OCI-LY7 (cell line): ENCODE measurements around the gene APOC3. TPM values are rescaled to one million over a fixed set of nuclear protein-coding genes. Genes with fewer than 3 reads are reported as not detected.

Experiments used
- BruUV-seq: library from RNA; stranded (reverse); fragments of 400-500 nt; replicated peaks from 2 replicates; lab custom pipeline; 2021; lab: Mats Ljungman, UMichigan
- CTCF ChIA-PET: fragments of 300-600 bp; sonication (Branson Sonifier 250); formaldehyde crosslinking; loops from one replicate; lab custom pipeline; 2022; ENCODE audit warnings: antibody characterized with exemption; ENCODE audit not compliant: unreplicated experiment; lab: Charles Lee
- POLR2A ChIA-PET: fragments of 300-600 bp; sonication (Branson Sonifier 250); formaldehyde crosslinking; loops from one replicate; lab custom pipeline; 2022; ENCODE audit warnings: antibody characterized with exemption; lab: Charles Lee
- DNase-seq: peaks from one replicate; pipeline ENCODE4 v3.0.0-alpha.2; 2015; ENCODE audit warnings: low spot score
- H2AFZ ChIP-seq: fragments of 200-600 bp; sonication (generic), shearing (Covaris generic); 2 replicates; pipeline ENCODE4 v1.6.1; 2014; ENCODE audit warnings: mild to moderate bottlenecking, antibody characterized with exemption, low read length, moderate library complexity
- H3K27ac ChIP-seq: fragments of 200-600 bp; sonication (generic); 2 replicates; pipeline ENCODE4 v1.5.1; 2014; ENCODE audit warnings: mixed run types, low read depth, mild to moderate bottlenecking, moderate library complexity, low read length, inconsistent platforms; ENCODE audit not compliant: poor library complexity, severe bottlenecking
- H3K36me3 ChIP-seq: fragments of 200-600 bp; sonication (generic); 2 replicates; pipeline ENCODE4 v1.6.1; 2014; ENCODE audit warnings: mild to moderate bottlenecking, antibody characterized with exemption, low read length, moderate library complexity, mixed read lengths; ENCODE audit not compliant: insufficient read depth
- H3K4me1 ChIP-seq: fragments of 200-600 bp; sonication (generic); 2 replicates; pipeline ENCODE4 v1.5.1; 2014; ENCODE audit warnings: mild to moderate bottlenecking, low read length; ENCODE audit not compliant: insufficient read depth, poor library complexity, severe bottlenecking
- H3K4me2 ChIP-seq: fragments of 200-600 bp; sonication (generic); 2 replicates; pipeline ENCODE4 v1.6.1; 2014; ENCODE audit warnings: mild to moderate bottlenecking, low read length
- H3K4me3 ChIP-seq: fragments of 200-600 bp; sonication (generic); 2 replicates; pipeline ENCODE4 v1.5.1; 2014; ENCODE audit warnings: mild to moderate bottlenecking, low read depth, low read length; ENCODE audit not compliant: poor library complexity, severe bottlenecking
- H3K79me2 ChIP-seq: fragments of 200-600 bp; sonication (generic); 2 replicates; pipeline ENCODE4 v1.6.1; 2016; ENCODE audit warnings: low read depth, mild to moderate bottlenecking, low read length, moderate library complexity, mixed read lengths; ENCODE audit not compliant: insufficient read depth
- H3K9me2 ChIP-seq: fragments of 200-600 bp; sonication (generic); 2 replicates; pipeline ENCODE4 v1.6.1; 2016; ENCODE audit warnings: mild to moderate bottlenecking, low read length, mixed read lengths; ENCODE audit not compliant: insufficient read depth
- H3K9me3 ChIP-seq: fragments of 200-600 bp; sonication (generic); 2 replicates; pipeline ENCODE4 v1.6.1; 2014; ENCODE audit warnings: mild to moderate bottlenecking, mixed run types, low read length, mixed read lengths
- H4K20me1 ChIP-seq: fragments of 200-600 bp; sonication (generic); 2 replicates; pipeline ENCODE4 v1.6.1; 2014; ENCODE audit warnings: mild to moderate bottlenecking, antibody characterized with exemption, low read length, moderate library complexity, mixed read lengths; ENCODE audit not compliant: insufficient read depth
- EZH2phosphoT487 ChIP-seq: fragments of 200-600 bp; sonication (generic); IDR thresholded peaks from 2 replicates; pipeline ENCODE4 v1.6.1; 2018; ENCODE audit warnings: low read depth, borderline replicate concordance, mild to moderate bottlenecking, mixed run types, antibody characterized with exemption, low read length, moderate library complexity, mixed read lengths
- intact Hi-C: fragments of 100-400 bp; cut with micrococcal nuclease; formaldehyde crosslinking; loops from one replicate; pipeline ENCODE4 v1.10.0; 2022; ENCODE audit not compliant: unreplicated experiment
- total RNA-seq, 2 experiments: library from RNA; depleted of rRNA in 1 of 2; stranded (reverse); fragments of >200 nt in 1 of 2; shearing (Covaris generic) in 1 of 2; gene quantifications; 2 replicates each; pipeline ENCODE4 v1.2.3, GENCODE V29; 2014 to 2022
- TF ChIP-seq, protein P1 (sequence below): fragments of 200-600 bp; sonication (generic); conservative IDR thresholded peaks from 2 replicates; pipeline ENCODE4 v1.5.1; 2014; ENCODE audit warnings: mild to moderate bottlenecking, antibody characterized with exemption, low read length, moderate library complexity, mixed read lengths

APOC3 gene
- total RNA-seq, 2 experiments from 2014 or later, result not detected

DNA sequence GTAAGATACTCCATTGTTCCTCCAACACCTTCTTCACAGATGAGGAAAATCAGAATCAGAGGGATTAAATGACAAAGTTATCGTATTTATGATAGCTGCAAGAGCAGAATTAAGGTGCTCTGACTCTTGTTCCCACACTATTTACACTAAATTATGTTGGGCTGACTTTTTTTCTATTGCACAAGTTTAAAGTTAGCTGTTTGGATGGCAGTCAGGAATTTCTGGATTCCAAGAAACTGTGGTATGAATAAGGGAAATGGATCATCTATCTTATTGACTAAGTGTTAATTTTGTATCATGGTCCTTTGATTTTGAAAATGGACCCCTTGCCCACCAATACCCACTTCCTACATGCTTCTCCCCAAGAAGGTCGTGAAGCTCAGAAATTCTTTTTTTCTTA, 27.6 kb downstream of the APOC3 start:
- intact Hi-C loops, result no loop called here
- no peak overlapping the region for H2AFZ ChIP-seq
- no peaks in the 10 kb centered on the region for H3K9me3 ChIP-seq
- no peak overlapping the region for H3K4me2 ChIP-seq
- peaks cover 22% of the 10 kb centered on the region for H3K4me1 ChIP-seq
- no peak for TF ChIP-seq EZH2phosphoT487
- TF ChIP-seq, protein P1, sequence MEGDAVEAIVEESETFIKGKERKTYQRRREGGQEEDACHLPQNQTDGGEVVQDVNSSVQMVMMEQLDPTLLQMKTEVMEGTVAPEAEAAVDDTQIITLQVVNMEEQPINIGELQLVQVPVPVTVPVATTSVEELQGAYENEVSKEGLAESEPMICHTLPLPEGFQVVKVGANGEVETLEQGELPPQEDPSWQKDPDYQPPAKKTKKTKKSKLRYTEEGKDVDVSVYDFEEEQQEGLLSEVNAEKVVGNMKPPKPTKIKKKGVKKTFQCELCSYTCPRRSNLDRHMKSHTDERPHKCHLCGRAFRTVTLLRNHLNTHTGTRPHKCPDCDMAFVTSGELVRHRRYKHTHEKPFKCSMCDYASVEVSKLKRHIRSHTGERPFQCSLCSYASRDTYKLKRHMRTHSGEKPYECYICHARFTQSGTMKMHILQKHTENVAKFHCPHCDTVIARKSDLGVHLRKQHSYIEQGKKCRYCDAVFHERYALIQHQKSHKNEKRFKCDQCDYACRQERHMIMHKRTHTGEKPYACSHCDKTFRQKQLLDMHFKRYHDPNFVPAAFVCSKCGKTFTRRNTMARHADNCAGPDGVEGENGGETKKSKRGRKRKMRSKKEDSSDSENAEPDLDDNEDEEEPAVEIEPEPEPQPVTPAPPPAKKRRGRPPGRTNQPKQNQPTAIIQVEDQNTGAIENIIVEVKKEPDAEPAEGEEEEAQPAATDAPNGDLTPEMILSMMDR, result no peak
- H3K9me2 ChIP-seq, result no peaks in the 10 kb centered on the region
- H3K27ac ChIP-seq, result no peak overlapping the region
- H3K79me2 ChIP-seq, result no peaks in the 10 kb centered on the region
- POLR2A ChIA-PET, result no interaction called here
- H3K36me3 ChIP-seq, result peaks cover 88% of the 10 kb centered on the region
- CTCF ChIA-PET, result no interaction called here
- TSS peak; percentile 18 for BruUV-seq
- no peaks in the 10 kb centered on the region for H4K20me1 ChIP-seq
- H3K4me3 ChIP-seq, result no peak overlapping the region
- no peak for DNase-seq

DNA sequence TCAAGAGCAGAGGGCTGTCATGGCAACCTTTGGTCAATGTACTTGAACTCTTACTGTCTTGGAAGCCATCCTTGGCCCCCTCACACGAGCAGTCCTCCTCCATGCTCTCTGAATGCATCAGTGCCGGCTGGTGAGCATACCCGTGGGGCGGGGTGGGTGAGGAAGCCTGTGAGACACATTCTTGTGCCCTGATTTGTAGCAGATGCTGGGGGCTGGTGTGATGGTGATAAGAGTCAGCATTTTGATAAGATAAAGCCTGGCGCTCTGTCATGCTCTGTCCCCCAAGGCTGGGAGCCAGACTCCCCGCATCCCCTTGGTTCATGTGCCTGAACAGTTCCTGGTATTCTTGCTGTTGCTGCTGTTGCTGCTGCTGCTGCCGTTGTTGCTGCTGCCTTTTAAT, 28.2 kb downstream of the APOC3 start:
- Histone ChIP-seq H3K4me2 (no peak overlapping the region), H3K36me3 (peaks cover 89% of the 10 kb centered on the region), H3K27ac (no peak overlapping the region), H3K9me3 (no peaks in the 10 kb centered on the region), H2AFZ (no peak overlapping the region), H3K4me1 (peaks cover 16% of the 10 kb centered on the region), H3K79me2 (no peaks in the 10 kb centered on the region), H3K9me2 (no peaks in the 10 kb centered on the region), H3K4me3 (no peak overlapping the region), H4K20me1 (no peaks in the 10 kb centered on the region)
- intact Hi-C loops, result no loop called here
- TF ChIP-seq, protein P1, result no peak
- no peak for TF ChIP-seq EZH2phosphoT487
- ChIA-PET CTCF (interaction anchor here (0.6 kb wide), 1 partner anchor 675 kb away, joined by 18 read pairs; no protein-coding TSS in a partner anchor), POLR2A (no interaction called here)
- no TSS peak for BruUV-seq
- DNase-seq, result no peak

DNA sequence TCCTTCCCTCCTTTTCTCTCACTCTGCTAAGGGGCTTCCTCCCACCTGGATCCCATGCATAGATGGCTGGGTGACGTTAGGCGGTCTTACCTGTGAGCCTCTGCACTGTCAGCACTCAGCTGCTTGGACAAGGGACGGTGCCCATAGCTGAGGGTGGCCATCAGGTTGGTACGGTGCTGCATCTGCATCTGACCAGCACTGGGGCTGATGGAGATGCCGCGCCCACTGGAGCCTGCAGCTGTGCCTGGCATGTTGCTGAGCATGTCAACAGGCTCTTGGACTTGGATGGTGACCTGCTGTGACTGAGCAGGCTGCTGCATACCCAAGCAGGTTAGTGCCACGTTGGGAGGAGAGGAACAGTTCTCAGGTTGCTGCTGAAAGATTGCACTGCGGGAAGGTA, 29.5 kb downstream of the APOC3 start:
- peaks cover 87% of the 10 kb centered on the region for H3K36me3 ChIP-seq
- POLR2A ChIA-PET, result no interaction called here
- no peak overlapping the region for H3K27ac ChIP-seq
- no peak overlapping the region for H3K4me3 ChIP-seq
- peaks cover 3% of the 10 kb centered on the region for H3K4me1 ChIP-seq
- H4K20me1 ChIP-seq, result no peaks in the 10 kb centered on the region
- H2AFZ ChIP-seq, result no peak overlapping the region
- H3K4me2 ChIP-seq, result no peak overlapping the region
- intact Hi-C loops, result no loop called here
- no peaks in the 10 kb centered on the region for H3K9me3 ChIP-seq
- BruUV-seq, result no TSS peak
- no peaks in the 10 kb centered on the region for H3K79me2 ChIP-seq
- CTCF ChIA-PET, result no interaction called here
- TF ChIP-seq, protein P1, result no peak
- TF ChIP-seq EZH2phosphoT487, result no peak
- no peaks in the 10 kb centered on the region for H3K9me2 ChIP-seq
- no peak for DNase-seq
